ENCODE measurements around the gene MTMR10. TPM values are rescaled to one million over a fixed set of nuclear protein-coding genes. Genes with fewer than 3 reads are reported as not detected.

MTMR10 gene
- total RNA-seq, 2 experiments from 2014 or later = 19.9 to 21.4 TPM

- ATAC-seq = no peak
- no peak for DNase-seq
- CTCF ChIA-PET = interaction anchor here (2.7 kb wide), 1 partner anchor 18 kb away, joined by 6 read pairs; no protein-coding TSS in a partner anchor
- Mint-ChIP-seq H3K27me3 (peaks cover 39% of the 10 kb centered on the region), H3K36me3 (peaks cover 1% of the 10 kb centered on the region), H3K4me3 (no peak overlapping the region), H3K4me1 (peaks cover 3% of the 10 kb centered on the region), H3K9me3 (ENCODE audit: low read depth) (no peaks in the 10 kb centered on the region), H3K27ac (no peak overlapping the region)
Observed at GRCh38 chr15:31024330-31024729, 32.9 kb upstream of the MTMR10 start.

GRCh38 chr15:31023841-31024240 is 32.4 kb upstream of the MTMR10 start:
- ATAC-seq = no peak
- no peak overlapping the region for H3K4me3 Mint-ChIP-seq
- H3K36me3 Mint-ChIP-seq = no peaks in the 10 kb centered on the region
- H3K9me3 Mint-ChIP-seq (ENCODE audit: low read depth) = no peaks in the 10 kb centered on the region
- H3K27ac Mint-ChIP-seq = no peak overlapping the region
- H3K27me3 Mint-ChIP-seq = peaks cover 37% of the 10 kb centered on the region
- CTCF ChIA-PET = interaction anchor here (2.7 kb wide), 1 partner anchor 17 kb away, joined by 6 read pairs; no protein-coding TSS in a partner anchor
- DNase-seq = no peak
- H3K4me1 Mint-ChIP-seq = peaks cover 3% of the 10 kb centered on the region

GRCh38 chr15:31021067-31021665 is 29.7 kb upstream of the MTMR10 start:
- Mint-ChIP-seq H3K4me1 (peaks cover 3% of the 10 kb centered on the region), H3K9me3 (ENCODE audit: low read depth) (no peaks in the 10 kb centered on the region), H3K4me3 (no peak overlapping the region), H3K36me3 (no peaks in the 10 kb centered on the region), H3K27me3 (peaks cover 20% of the 10 kb centered on the region), H3K27ac (no peak overlapping the region)
- ATAC-seq (no peak), DNase-seq (no peak)
- CTCF ChIA-PET = interaction anchor here (0.7 kb wide), 1 partner anchor 194 kb away, joined by 3 read pairs; no protein-coding TSS in a partner anchor

- CTCF ChIA-PET = no interaction called here
- no peak for DNase-seq
- H3K9me3 Mint-ChIP-seq (ENCODE audit: low read depth) = no peaks in the 10 kb centered on the region
Observed at GRCh38 chr15:31020542-31020941, 29.1 kb upstream of the MTMR10 start.

GRCh38 chr15:31019986-31020385 is 28.6 kb upstream of the MTMR10 start:
- Mint-ChIP-seq H3K4me3 (no peak overlapping the region), H3K4me1 (peaks cover 3% of the 10 kb centered on the region), H3K27me3 (peaks cover 18% of the 10 kb centered on the region), H3K9me3 (ENCODE audit: low read depth) (no peaks in the 10 kb centered on the region), H3K27ac (no peak overlapping the region), H3K36me3 (peaks cover 2% of the 10 kb centered on the region)
- CTCF ChIA-PET = no interaction called here
- DNase-seq = no peak
- ATAC-seq = no peak

More at GRCh38 chr15:31020542-31020941, 29.1 kb upstream of the MTMR10 start:
- no peak overlapping the region for H3K27ac Mint-ChIP-seq
- peaks cover 18% of the 10 kb centered on the region for H3K27me3 Mint-ChIP-seq
- H3K36me3 Mint-ChIP-seq = no peaks in the 10 kb centered on the region
- H3K4me1 Mint-ChIP-seq = peaks cover 3% of the 10 kb centered on the region
- no peak overlapping the region for H3K4me3 Mint-ChIP-seq
- no peak for ATAC-seq

- CTCF ChIA-PET = no interaction called here
- Mint-ChIP-seq H3K27me3 (peaks cover 16% of the 10 kb centered on the region), H3K4me1 (peaks cover 15% of the 10 kb centered on the region), H3K9me3 (ENCODE audit: low read depth) (peaks cover 12% of the 10 kb centered on the region), H3K4me3 (no peak overlapping the region), H3K27ac (no peak overlapping the region), H3K36me3 (peaks cover 14% of the 10 kb centered on the region)
- DNase-seq = no peak
- no peak for ATAC-seq
Observed at GRCh38 chr15:31017311-31017710, 25.9 kb upstream of the MTMR10 start.

GRCh38 chr15:31016446-31016915 is 25.1 kb upstream of the MTMR10 start:
- H3K36me3 Mint-ChIP-seq = peaks cover 18% of the 10 kb centered on the region
- CTCF ChIA-PET = no interaction called here

GRCh38 chr15:31014608-31014925 is 23.1 kb upstream of the MTMR10 start:
- CTCF ChIA-PET = interaction anchor here (1.2 to 2.2 kb wide), 4 partner anchors 23 to 476 kb away, joined by 4 to 6 read pairs (median 6); partner anchors contain the start of gene MTMR10
- peaks cover 17% of the 10 kb centered on the region for H3K27me3 Mint-ChIP-seq
- H3K4me1 Mint-ChIP-seq = peaks cover 15% of the 10 kb centered on the region
- no peak for DNase-seq
- H3K4me3 Mint-ChIP-seq = no peak overlapping the region
- H3K36me3 Mint-ChIP-seq = peaks cover 18% of the 10 kb centered on the region
- no peak overlapping the region for H3K27ac Mint-ChIP-seq
- ATAC-seq = no peak
- H3K9me3 Mint-ChIP-seq (ENCODE audit: low read depth) = peaks cover 17% of the 10 kb centered on the region

More at GRCh38 chr15:31016446-31016915, 25.1 kb upstream of the MTMR10 start:
- Mint-ChIP-seq H3K4me3 (no peak overlapping the region), H3K27me3 (peaks cover 17% of the 10 kb centered on the region), H3K4me1 (peaks cover 15% of the 10 kb centered on the region), H3K9me3 (ENCODE audit: low read depth) (peaks cover 17% of the 10 kb centered on the region), H3K27ac (no peak overlapping the region)
- no peak for ATAC-seq
- DNase-seq = no peak

- DNase-seq (no peak), ATAC-seq (peak; percentile 76)
- Mint-ChIP-seq H3K9me3 (ENCODE audit: low read depth) (peaks cover 17% of the 10 kb centered on the region), H3K4me3 (no peak overlapping the region), H3K4me1 (peaks cover 20% of the 10 kb centered on the region), H3K27me3 (peaks cover 18% of the 10 kb centered on the region), H3K27ac (peak overlapping the region; percentile 37), H3K36me3 (peaks cover 21% of the 10 kb centered on the region)
- CTCF ChIA-PET = interaction anchor here (1.2 to 2.2 kb wide), 6 partner anchors 9 to 476 kb away, joined by 4 to 6 read pairs (median 5); partner anchors contain the start of gene MTMR10
Observed at GRCh38 chr15:31013863-31014607, 22.6 kb upstream of the MTMR10 start.

- Mint-ChIP-seq H3K4me3 (no peak overlapping the region), H3K4me1 (peaks cover 26% of the 10 kb centered on the region), H3K27ac (no peak overlapping the region), H3K27me3 (peaks cover 19% of the 10 kb centered on the region), H3K9me3 (ENCODE audit: low read depth) (peaks cover 17% of the 10 kb centered on the region), H3K36me3 (peaks cover 24% of the 10 kb centered on the region)
- no peak for DNase-seq
- ATAC-seq = no peak
- CTCF ChIA-PET = interaction anchor here (1.8 kb wide), 1 partner anchor 10 kb away, joined by 4 read pairs; no protein-coding TSS in a partner anchor
Observed at GRCh38 chr15:31012455-31012854, 21.0 kb upstream of the MTMR10 start.

GRCh38 chr15:31010036-31010435 is 18.6 kb upstream of the MTMR10 start:
- Mint-ChIP-seq H3K36me3 (peaks cover 23% of the 10 kb centered on the region), H3K4me3 (no peak overlapping the region), H3K9me3 (ENCODE audit: low read depth) (peaks cover 17% of the 10 kb centered on the region), H3K4me1 (peaks cover 34% of the 10 kb centered on the region), H3K27me3 (peaks cover 30% of the 10 kb centered on the region), H3K27ac (no peak overlapping the region)
- CTCF ChIA-PET = no interaction called here
- DNase-seq (no peak), ATAC-seq (no peak)

GRCh38 chr15:31005660-31006059 is 14.2 kb upstream of the MTMR10 start:
- ATAC-seq = no peak
- H3K4me3 Mint-ChIP-seq = no peak overlapping the region
- H3K4me1 Mint-ChIP-seq = peaks cover 39% of the 10 kb centered on the region
- CTCF ChIA-PET = interaction anchor here (1.3 to 2.2 kb wide), 3 partner anchors 19 to 28 kb away, joined by 3 to 6 read pairs (median 3); no protein-coding TSS in a partner anchor
- H3K36me3 Mint-ChIP-seq = peaks cover 6% of the 10 kb centered on the region
- H3K27ac Mint-ChIP-seq = no peak overlapping the region
- no peak for DNase-seq
- peaks cover 37% of the 10 kb centered on the region for H3K27me3 Mint-ChIP-seq
- no peaks in the 10 kb centered on the region for H3K9me3 Mint-ChIP-seq (ENCODE audit: low read depth)

- peak overlapping the region; percentile 68 for H3K27ac Mint-ChIP-seq
- H3K4me1 Mint-ChIP-seq = peaks cover 36% of the 10 kb centered on the region
- DNase-seq (peak; percentile 79), ATAC-seq (peak; percentile 94)
- H3K4me3 Mint-ChIP-seq = peak overlapping the region; percentile 61
- H3K27me3 Mint-ChIP-seq = peaks cover 36% of the 10 kb centered on the region
- no peaks in the 10 kb centered on the region for H3K9me3 Mint-ChIP-seq (ENCODE audit: low read depth)
- H3K36me3 Mint-ChIP-seq = peaks cover 5% of the 10 kb centered on the region
- CTCF ChIA-PET = interaction anchor here (1.1 to 1.5 kb wide), 2 partner anchors 35 to 125 kb away, joined by 3 to 4 read pairs; no protein-coding TSS in a partner anchor
Observed at GRCh38 chr15:31004220-31004733, 12.8 kb upstream of the MTMR10 start.

Measured in activated CD8-positive, alpha-beta memory T cell treated with anti-CD3 and anti-CD28 coated beads, Interleukin-2, amount 10 ng/mL, durations not matched to agents 7 days and 5 days (primary cell).